GM12878 (cell line): ENCODE measurements around the gene ANP32B. TPM values are rescaled to one million over a fixed set of nuclear protein-coding genes. Genes with fewer than 3 reads are reported as not detected.
"Not testable (repeated sequence)": the region's sequence is repeated elsewhere in the genome, so short reads cannot be mapped to it uniquely, and the experiment has no call there.

Source experiments
- ATAC-seq: fragments of 200-7000 bp; cut with Tn5 transposase; 3 replicates; pipeline ENCODE4 v1.9.1; 2020; ENCODE audit warnings: mild to moderate bottlenecking, moderate library complexity
- BruUV-seq: library from RNA; stranded (reverse); fragments of 400-500 nt; replicated peaks from 2 replicates; lab custom pipeline; 2021; lab: Mats Ljungman, UMichigan
- CTCF ChIA-PET: fragments of 300-600 bp; sonication (Branson Sonifier 250); formaldehyde crosslinking; extraction: SDS; loops from one replicate; lab custom pipeline; 2021; ENCODE audit warnings: inconsistent platforms; lab: Yijun Ruan, JAX
- POLR2A ChIA-PET: fragments of 350-600 bp; formaldehyde crosslinking; extraction: SDS; loops from one replicate; lab custom pipeline; 2021; ENCODE audit warnings: inconsistent platforms; lab: Charles Lee
- RAD21 ChIA-PET: fragments of 300-600 bp; sonication (Branson Sonifier 250); formaldehyde crosslinking; loops from one replicate; lab custom pipeline; 2023; ENCODE audit warnings: antibody characterized with exemption; ENCODE audit not compliant: unreplicated experiment; lab: Charles Lee
- SMC1A ChIA-PET: fragments of 300-600 bp; sonication (Branson Sonifier 250); formaldehyde crosslinking; loops from one replicate; lab custom pipeline; 2023; ENCODE audit not compliant: unreplicated experiment, uncharacterized antibody; lab: Charles Lee
- DNase-seq: peaks from one replicate; pipeline ENCODE4 v3.0.0-alpha.2; 2011; ENCODE audit warnings: low read depth, low spot score
- FAIRE-seq: peaks from 3 replicates; lab custom pipeline; 2011; peaks lifted over from hg19 to GRCh38; lab: Jason Lieb, UNC
- H2AFZ ChIP-seq: 2 replicates; pipeline ENCODE4 v1.6.0; 2011; ENCODE audit warnings: low read depth, low read length, control low read depth; ENCODE audit not compliant: control insufficient read depth
- H3K27ac ChIP-seq: 2 replicates; pipeline ENCODE4 v1.5.1; 2011; ENCODE audit warnings: control low read depth; ENCODE audit not compliant: control insufficient read depth, insufficient read depth
- H3K27me3 ChIP-seq, 2 experiments: replicated peaks in 1 of 2; 2 replicates each; pipeline versions ENCODE4 v1.6.0 to v1.6.1; 2011; ENCODE audit warnings: low read length in 1 of 2; ENCODE audit not compliant: control insufficient read depth in 2 of 2, insufficient read depth in 2 of 2
- H3K36me3 ChIP-seq, 2 experiments: 2 replicates each; pipeline ENCODE4 v1.5.1; 2011; ENCODE audit warnings: low read length in 1 of 2; ENCODE audit not compliant: control insufficient read depth in 2 of 2, insufficient read depth in 2 of 2
- H3K4me1 ChIP-seq: 2 replicates; pipeline ENCODE4 v1.6.1; 2011; ENCODE audit warnings: mild to moderate bottlenecking, low read length, moderate library complexity, mixed read lengths; ENCODE audit not compliant: control insufficient read depth, insufficient read depth
- H3K4me2 ChIP-seq: 2 replicates; pipeline ENCODE4 v1.6.0; 2011; ENCODE audit warnings: control low read depth; ENCODE audit not compliant: control insufficient read depth, insufficient read depth
- H3K4me3 ChIP-seq: fragments of 200-600 bp; sonication (generic); 2 replicates; pipeline ENCODE4 v1.5.1; 2016
- H3K79me2 ChIP-seq: 2 replicates; pipeline ENCODE4 v1.6.0; 2011; ENCODE audit warnings: low read length; ENCODE audit not compliant: control insufficient read depth, insufficient read depth
- H3K9ac ChIP-seq: 2 replicates; pipeline ENCODE4 v1.8.0; 2011; ENCODE audit warnings: low read length, control low read depth, mixed read lengths; ENCODE audit not compliant: control insufficient read depth, insufficient read depth
- H3K9me3 ChIP-seq: replicated peaks from 3 replicates; pipeline ENCODE4 v1.5.1; 2011; ENCODE audit warnings: mild to moderate bottlenecking, low read length; ENCODE audit not compliant: control insufficient read depth, insufficient read depth
- H4K20me1 ChIP-seq: 2 replicates; pipeline ENCODE4 v1.6.0; 2011; ENCODE audit not compliant: control insufficient read depth, insufficient read depth
- ATF7 ChIP-seq: fragments of 450-650 bp; IDR thresholded peaks from 2 replicates; pipeline ENCODE4 v1.6.1; 2016; ENCODE audit warnings: low read depth, mild to moderate bottlenecking
- YY1 ChIP-seq: IDR thresholded peaks from 2 replicates; pipeline ENCODE4 v1.6.1; 2011; ENCODE audit warnings: low read depth, mild to moderate bottlenecking, low read length
- WGBS: methylation state at CpG from one replicate; pipeline ENCODE4 v1.1.6; 2016; ENCODE audit warnings: low lambda C conversion rate; ENCODE audit not compliant: insufficient replicate concordance, insufficient coverage; ENCODE audit errors: missing lambda C conversion rate; 5-methylcytosine and 5-hydroxymethylcytosine counted together
- in situ Hi-C: fragments of 300-500 bp; cut with MboI; formaldehyde crosslinking; loops from 9 replicates; pipeline ENCODE4 v1.14.3; 2018; ENCODE audit warnings: mixed read lengths
- intact Hi-C: fragments of 100-400 bp; cut with micrococcal nuclease; formaldehyde crosslinking; loops from one replicate; pipeline ENCODE4 v1.14.2; 2022; ENCODE audit not compliant: unreplicated experiment
- polyA plus RNA-seq, 11 experiments: library from polyadenylated mRNA; depleted of rRNA in 4 of 11; unstranded in 6 of 11; stranded (reverse) in 5 of 11; fragments of >200 nt; fragmentation: Nextera tagmentation in 4 of 11; fragmentation: Illumina TruSeq in 1 of 11; extraction: Ambion mirVana in 4 of 11; extraction: Trizol in 1 of 11; gene quantifications; 1 replicate in 1 of 11; 2 replicates in 10 of 11; pipeline versions ENCODE4 v1.2.1 to v1.2.3, GENCODE V29; 2011 to 2016; ENCODE audit warnings: inconsistent platforms in 2 of 11, missing spikeins in 2 of 11, low read depth in 1 of 11
- total RNA-seq, 4 experiments: library from RNA; depleted of rRNA in 3 of 4; stranded (reverse); fragments of >200 nt in 3 of 4; fragmentation: Illumina TruSeq in 1 of 4; extraction: Trizol in 1 of 4; gene quantifications; 2 replicates each; pipeline versions ENCODE4 v1.2.1 to v1.2.3, GENCODE V29; 2013 to 2021

The ANP32B gene
- total and polyA plus RNA-seq, 10 of the 15 experiments (the other 5 are each of a cell fraction or from before 2014, with no cell fraction given), result 24.5 to 419 (median 171) TPM

- H3K4me1 ChIP-seq, intact Hi-C loops, FAIRE-seq, CTCF ChIA-PET, BruUV-seq, H3K9me3 ChIP-seq, SMC1A ChIA-PET, H3K4me2 ChIP-seq: not testable (repeated sequence)
- TF ChIP-seq ATF7, result peak; percentile 87
- TF ChIP-seq, all 136 proteins: peak for 1; not testable (repeated sequence) for 135
- H3K27ac ChIP-seq, POLR2A ChIA-PET, in situ Hi-C loops, H4K20me1 ChIP-seq, H3K79me2 ChIP-seq, H2AFZ ChIP-seq, H3K9ac ChIP-seq, RAD21 ChIA-PET, H3K4me3 ChIP-seq, ATAC-seq, H3K27me3 ChIP-seq, H3K36me3 ChIP-seq, DNase-seq: not testable (repeated sequence)
- 0% methylated on average over 2 of the region's 2 CpGs for WGBS
These were observed 36.0 kb upstream of the ANP32B start for GRCh38 chr9:97947094-97947493.

GRCh38 chr9:97950873-97951272 is 32.3 kb upstream of the ANP32B start:
- TF ChIP-seq YY1, result peak; percentile 57
- 0% methylated on average over 5 of the region's 5 CpGs for WGBS
- H3K27ac ChIP-seq, DNase-seq, H3K9me3 ChIP-seq, H3K79me2 ChIP-seq, H3K4me1 ChIP-seq, H3K36me3 ChIP-seq, POLR2A ChIA-PET, intact Hi-C loops, H3K9ac ChIP-seq, H3K27me3 ChIP-seq, H3K4me3 ChIP-seq, in situ Hi-C loops, RAD21 ChIA-PET, FAIRE-seq, BruUV-seq, SMC1A ChIA-PET, H4K20me1 ChIP-seq: not testable (repeated sequence)
- Histone ChIP-seq H3K4me2 (peak overlapping the region; percentile 22; the same call in 1 of the 2 replicates), H2AFZ (peak overlapping the region; percentile 68)
- peak; percentile 88 for ATAC-seq
- CTCF ChIA-PET, result interaction anchor here (0.6 to 2.2 kb wide), 3 partner anchors 11 to 49 kb away, joined by 3 to 8 read pairs (median 3); partner anchors contain the start of gene TRMO
